HepG2 (cell line): ENCODE data around the gene NDST1. TPM values are rescaled to one million over a fixed set of nuclear protein-coding genes. Genes with fewer than 3 reads are reported as not detected.
A peak's percentile ranks its signal among the peaks of the same experiment; 100 is the strongest.

Experiments
- AFF4 ChIP-seq: sonication (generic); formaldehyde crosslinking; IDR thresholded peaks from 2 replicates; pipeline ENCODE4 v1.4.0; 2020; ENCODE audit warnings: missing genetic modification reagents
- FOXK1 ChIP-seq: sonication (generic); formaldehyde crosslinking; IDR thresholded peaks from 2 replicates; pipeline ENCODE4 v1.4.0; 2020; ENCODE audit warnings: low read depth, missing genetic modification reagents, borderline replicate concordance
- HDAC1 ChIP-seq: sonication (generic); formaldehyde crosslinking; IDR thresholded peaks from 2 replicates; pipeline ENCODE4 v1.5.1; 2020; ENCODE audit warnings: mild to moderate bottlenecking, missing genetic modification reagents
- KLF12 ChIP-seq: sonication (generic); formaldehyde crosslinking; IDR thresholded peaks from 2 replicates; pipeline ENCODE4 v1.4.0; 2020; ENCODE audit warnings: missing genetic modification reagents, borderline replicate concordance
- MYC ChIP-seq: sonication (generic); formaldehyde crosslinking; IDR thresholded peaks from 2 replicates; pipeline ENCODE4 v1.9.0; 2021; ENCODE audit warnings: missing genetic modification reagents, borderline replicate concordance
- SNAPC2 ChIP-seq: sonication (generic); formaldehyde crosslinking; IDR thresholded peaks from 2 replicates; pipeline ENCODE4 v1.8.1; 2022; ENCODE audit warnings: mild to moderate bottlenecking, missing genetic modification reagents
- SRF ChIP-seq: IDR thresholded peaks from 2 replicates; pipeline ENCODE4 v1.6.1; 2011; ENCODE audit warnings: mild to moderate bottlenecking, low read depth, low read length, moderate library complexity
- SRY ChIP-seq: sonication (generic); formaldehyde crosslinking; IDR thresholded peaks from 2 replicates; pipeline ENCODE4 v1.8.0; 2022; ENCODE audit warnings: mild to moderate bottlenecking, missing genetic modification reagents
- STAT5B ChIP-seq: sonication (generic); formaldehyde crosslinking; IDR thresholded peaks from 2 replicates; pipeline ENCODE4 v1.4.0; 2020; ENCODE audit warnings: missing genetic modification reagents
- ZFP41 ChIP-seq: sonication (generic); formaldehyde crosslinking; IDR thresholded peaks from 2 replicates; pipeline ENCODE4 v1.4.0; 2020; ENCODE audit warnings: mild to moderate bottlenecking, missing genetic modification reagents, borderline replicate concordance
- ZFY ChIP-seq: sonication (generic); formaldehyde crosslinking; IDR thresholded peaks from 2 replicates; pipeline ENCODE4 v1.4.0; 2020; ENCODE audit warnings: missing genetic modification reagents
- ZFYVE20 ChIP-seq: sonication (generic); formaldehyde crosslinking; IDR thresholded peaks from 2 replicates; pipeline ENCODE4 v1.8.0; 2023; ENCODE audit warnings: low read depth, mild to moderate bottlenecking, moderate library complexity, missing genetic modification reagents, borderline replicate concordance
- ZIK1 ChIP-seq: sonication (generic); formaldehyde crosslinking; IDR thresholded peaks from 2 replicates; pipeline ENCODE4 v1.5.0; 2020; ENCODE audit warnings: mild to moderate bottlenecking, low read depth, missing genetic modification reagents, borderline replicate concordance
- ZNF10 ChIP-seq: sonication (generic); formaldehyde crosslinking; IDR thresholded peaks from 2 replicates; pipeline ENCODE4 v1.4.0; 2020; ENCODE audit warnings: mild to moderate bottlenecking, low read depth, missing genetic modification reagents, borderline replicate concordance
- ZNF180 ChIP-seq: sonication (generic); formaldehyde crosslinking; IDR thresholded peaks from 2 replicates; pipeline ENCODE4 v1.4.0; 2020; ENCODE audit warnings: low read depth, missing genetic modification reagents, borderline replicate concordance
- ZNF256 ChIP-seq: sonication (generic); formaldehyde crosslinking; conservative IDR thresholded peaks from 2 replicates; pipeline ENCODE4 v1.4.0; 2020; ENCODE audit warnings: missing genetic modification reagents
- ZNF326 ChIP-seq: sonication (generic); formaldehyde crosslinking; IDR thresholded peaks from 2 replicates; pipeline ENCODE4 v1.4.0; 2020; ENCODE audit warnings: missing genetic modification reagents, borderline replicate concordance
- ZNF335 ChIP-seq: sonication (generic); formaldehyde crosslinking; IDR thresholded peaks from 2 replicates; pipeline ENCODE4 v1.4.0; 2020; ENCODE audit warnings: missing genetic modification reagents
- ZNF546 ChIP-seq: sonication (generic); formaldehyde crosslinking; conservative IDR thresholded peaks from 2 replicates; pipeline ENCODE4 v1.8.1; 2023; ENCODE audit warnings: mild to moderate bottlenecking, missing genetic modification reagents
- ZNF574 ChIP-seq: sonication (generic); formaldehyde crosslinking; IDR thresholded peaks from 2 replicates; pipeline ENCODE4 v1.4.0; 2020; ENCODE audit warnings: missing genetic modification reagents
- ZNF891 ChIP-seq: sonication (generic); formaldehyde crosslinking; IDR thresholded peaks from 2 replicates; pipeline ENCODE4 v1.5.0; 2020; ENCODE audit warnings: mild to moderate bottlenecking, missing genetic modification reagents
- polyA plus RNA-seq, 8 experiments: library from polyadenylated mRNA; depleted of rRNA in 3 of 8; stranded (reverse) in 7 of 8; unstranded in 1 of 8; fragments of >200 nt; fragmentation: Illumina TruSeq in 4 of 8; extraction: Trizol in 4 of 8; gene quantifications; 2 replicates each; pipeline versions ENCODE4 v1.2.1 to v1.2.3, GENCODE V29; 2011 to 2016; ENCODE audit warnings: low read depth in 4 of 8, missing spikeins in 1 of 8, mixed read lengths in 1 of 8; ENCODE audit not compliant: insufficient read depth in 1 of 8
- total RNA-seq, 5 experiments: library from RNA; depleted of rRNA; stranded (reverse); fragments of >200 nt; fragmentation: Illumina TruSeq; extraction: Trizol; gene quantifications; 2 replicates each; pipeline ENCODE4 v1.2.3, GENCODE V29; 2016; ENCODE audit warnings: low read depth in 1 of 5

The NDST1 gene
- total and polyA plus RNA-seq, 2 of the 13 experiments (the other 11 are each of a cell fraction or from before 2014, with no cell fraction given) = 23.8 to 26.2 TPM

DNA sequence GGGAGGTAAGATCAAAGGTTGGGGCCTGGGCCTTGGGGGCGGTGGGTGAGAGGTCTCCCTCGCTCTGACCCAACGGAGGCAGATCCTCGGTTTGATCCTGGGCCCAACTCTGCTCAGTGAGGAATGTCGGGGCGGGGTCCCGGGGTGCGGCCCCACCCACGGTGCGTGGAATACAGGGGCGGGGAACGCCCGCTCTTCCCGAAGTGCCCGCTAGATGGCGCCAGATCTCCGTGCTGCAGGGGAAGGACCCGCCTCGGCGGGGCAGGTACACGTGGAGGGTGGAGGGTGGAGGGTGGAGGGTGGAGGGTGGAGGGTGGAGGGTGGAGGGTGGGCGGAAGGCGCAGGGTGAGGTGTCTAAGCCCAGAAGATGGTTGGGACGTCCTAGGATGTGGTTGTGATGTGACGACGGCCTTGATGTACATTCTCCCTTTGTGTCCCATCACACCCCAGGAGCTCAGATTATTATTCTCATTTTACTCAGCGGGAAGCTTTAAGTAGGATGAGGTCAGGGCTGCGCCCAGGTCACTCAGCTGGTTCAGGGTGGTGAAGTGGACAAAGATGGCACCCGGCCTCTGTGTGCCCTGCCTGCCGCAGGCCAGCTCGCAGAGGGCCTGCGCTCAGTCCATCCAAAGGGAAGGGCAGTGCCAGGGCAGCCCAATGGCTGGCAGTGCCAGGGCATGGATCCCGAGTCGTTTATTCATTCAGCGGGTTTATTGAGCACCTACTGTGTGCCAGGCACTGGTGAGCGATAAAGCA lies 49.0 kb upstream of the NDST1 start (continued):
- TF ChIP-seq ZNF10 = no peak
- no peak for TF ChIP-seq SNAPC2 (CRISPR knock-in tag)
- TF ChIP-seq ZNF256 (CRISPR knock-in tag) = no peak
- TF ChIP-seq FOXK1 (CRISPR knock-in tag) = no peak
- no peak for TF ChIP-seq ZFYVE20
- no peak for TF ChIP-seq ZIK1 (CRISPR knock-in tag)
- TF ChIP-seq AFF4 (CRISPR knock-in tag) = no peak
- 0 out of 2 replicates have a peak, but pooled peaks have one; percentile 34 for TF ChIP-seq ZNF546
- TF ChIP-seq SRY = no peak; the same call in 1 of the 2 replicates
- no peak for TF ChIP-seq SRF
- TF ChIP-seq ZNF326 (CRISPR knock-in tag) = no peak
- no peak for TF ChIP-seq ZFY (CRISPR knock-in tag)
- 0 out of 2 replicates have a peak, but pooled peaks have one; percentile 51 for TF ChIP-seq KLF12
- no peak for TF ChIP-seq ZFP41 (CRISPR knock-in tag)
- no peak for TF ChIP-seq ZNF335
- no peak for TF ChIP-seq ZNF891
- TF ChIP-seq HDAC1 = peak; percentile 66; the same call in 1 of the 2 replicates
- 0 out of 2 replicates have a peak, but pooled peaks have one; percentile 23 for TF ChIP-seq ZNF574
- TF ChIP-seq ZNF180 (CRISPR knock-in tag) = no peak
- no peak for TF ChIP-seq STAT5B (CRISPR knock-in tag)
- peak; percentile 83; the same call in 1 of the 2 replicates for TF ChIP-seq MYC
